Measurements from ENCODE around the gene B3GNT7. TPM values are rescaled to one million over a fixed set of nuclear protein-coding genes. Genes with fewer than 3 reads are reported as not detected.
"Not testable (repeated sequence)": the region's sequence is repeated elsewhere in the genome, so short reads cannot be mapped to it uniquely, and the experiment has no call there.

B3GNT7 gene
- total RNA-seq, 1 experiment from 2014 or later = 3.6 TPM

DNA sequence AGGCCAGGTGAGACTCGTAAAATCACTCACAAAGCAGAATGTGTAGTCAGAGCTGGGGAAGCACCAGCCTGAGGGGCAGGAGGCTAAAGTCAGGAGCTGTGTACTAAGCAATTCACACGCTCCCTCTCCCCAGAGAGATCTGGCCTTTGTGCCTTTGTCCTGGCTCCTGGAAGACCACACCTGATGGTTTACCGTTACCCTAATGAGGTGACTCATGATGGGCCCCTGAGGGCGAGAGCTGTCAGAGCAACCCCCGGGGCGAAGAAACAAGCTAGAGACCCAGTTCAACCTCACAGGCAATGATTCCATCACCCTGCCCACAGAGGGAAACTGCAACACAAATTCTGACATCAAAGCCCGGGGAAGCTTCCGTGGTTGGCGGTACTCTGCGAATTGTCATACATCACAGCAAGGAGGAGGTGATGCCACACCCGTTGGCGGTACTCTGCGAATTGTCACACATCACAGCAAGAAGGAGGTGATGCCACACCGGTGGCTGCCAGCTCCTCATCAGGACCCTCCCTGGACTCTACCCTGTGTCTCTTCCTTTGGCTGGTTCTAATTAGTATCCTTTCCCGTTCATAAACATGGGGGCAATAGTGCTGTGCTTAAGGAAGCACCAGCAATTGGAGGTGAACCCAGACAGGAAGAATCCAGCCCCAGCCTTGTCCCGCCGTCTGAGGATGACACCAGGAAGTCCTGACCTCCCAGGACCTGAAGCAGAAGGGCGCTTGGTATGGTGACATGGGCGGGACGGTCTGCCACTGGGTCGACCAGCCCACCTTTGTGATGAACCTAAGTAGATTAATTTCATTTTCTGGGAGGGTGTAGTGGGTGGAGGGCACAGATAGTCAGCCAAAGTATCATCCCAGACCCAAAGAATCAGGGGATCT is 30.5 kb downstream of the B3GNT7 start:
- no peak for DNase-seq (ENCODE audit: low spot score)

DNA sequence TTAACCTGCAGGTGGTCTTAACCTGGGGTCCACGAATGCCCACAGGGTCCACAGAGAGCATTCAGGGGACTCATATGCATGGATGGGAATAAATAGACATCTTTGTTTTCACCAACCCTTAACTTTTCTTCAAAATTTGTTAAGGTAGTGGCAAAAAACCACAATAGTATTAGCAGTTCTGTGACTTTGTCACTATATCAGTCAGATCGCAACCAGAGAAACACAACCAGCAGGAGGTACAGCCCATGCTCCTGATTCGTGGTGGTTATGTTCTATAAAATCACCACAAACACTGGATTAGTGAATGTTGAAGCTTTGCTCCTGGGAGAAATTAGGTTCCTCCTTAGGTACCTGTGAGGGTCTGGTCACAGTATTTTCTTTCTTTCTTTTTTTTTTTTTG is 31.6 kb downstream of the B3GNT7 start:
- DNase-seq (ENCODE audit: low spot score) = no peak

DNA sequence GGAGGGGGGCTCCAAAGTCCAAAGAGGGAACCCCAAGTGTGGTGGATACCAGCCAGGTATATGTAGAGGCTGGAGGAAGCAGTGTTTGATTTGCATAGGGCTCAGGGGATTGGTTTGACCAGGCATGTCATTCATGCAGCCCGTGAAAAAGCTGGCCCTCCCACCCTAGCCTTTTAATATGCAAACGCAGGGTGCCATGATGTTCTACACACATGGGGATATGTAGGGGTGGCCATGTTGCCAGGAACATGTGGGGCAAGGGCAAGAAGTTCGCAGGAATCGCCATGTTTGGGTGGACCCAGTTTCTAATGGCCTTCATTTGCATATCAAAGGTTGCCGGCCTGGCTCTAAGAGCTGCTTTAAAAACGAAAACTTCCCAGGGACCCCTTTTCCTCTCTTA is 33.6 kb downstream of the B3GNT7 start:
- DNase-seq (ENCODE audit: low spot score) = no peak

GRCh38 chr2:231429901-231430300 is 34.4 kb downstream of the B3GNT7 start:
- no peak for DNase-seq (ENCODE audit: low spot score)

- DNase-seq (ENCODE audit: low spot score) = not testable (repeated sequence)
These were observed 34.9 kb downstream of the B3GNT7 start for GRCh38 chr2:231430437-231430836.

DNA sequence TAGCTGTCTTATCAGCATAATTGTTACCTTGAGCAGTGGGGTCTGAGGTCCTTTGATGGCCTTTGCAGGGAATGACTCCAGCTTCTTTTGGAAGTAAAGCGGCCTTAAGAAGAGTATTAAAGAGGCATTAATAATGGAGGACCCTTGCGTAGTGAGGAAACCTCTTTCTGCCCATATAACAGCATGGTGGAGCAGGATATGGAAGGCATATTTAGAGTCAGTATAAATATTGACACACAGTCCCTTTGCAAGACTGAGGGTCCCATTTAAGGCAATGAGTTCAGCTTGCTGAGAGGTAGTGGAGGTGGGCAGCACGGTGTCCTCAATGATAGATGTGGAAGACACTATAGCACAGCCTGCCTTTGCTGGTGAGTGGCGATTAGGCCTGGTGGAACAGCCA is 36.1 kb downstream of the B3GNT7 start:
- no peak for DNase-seq (ENCODE audit: low spot score)

GRCh38 chr2:231433990-231434389 is 38.5 kb downstream of the B3GNT7 start:
- DNase-seq (ENCODE audit: low spot score) = no peak

GRCh38 chr2:231436957-231437356 is 41.4 kb downstream of the B3GNT7 start:
- no peak for DNase-seq (ENCODE audit: low spot score)

DNA sequence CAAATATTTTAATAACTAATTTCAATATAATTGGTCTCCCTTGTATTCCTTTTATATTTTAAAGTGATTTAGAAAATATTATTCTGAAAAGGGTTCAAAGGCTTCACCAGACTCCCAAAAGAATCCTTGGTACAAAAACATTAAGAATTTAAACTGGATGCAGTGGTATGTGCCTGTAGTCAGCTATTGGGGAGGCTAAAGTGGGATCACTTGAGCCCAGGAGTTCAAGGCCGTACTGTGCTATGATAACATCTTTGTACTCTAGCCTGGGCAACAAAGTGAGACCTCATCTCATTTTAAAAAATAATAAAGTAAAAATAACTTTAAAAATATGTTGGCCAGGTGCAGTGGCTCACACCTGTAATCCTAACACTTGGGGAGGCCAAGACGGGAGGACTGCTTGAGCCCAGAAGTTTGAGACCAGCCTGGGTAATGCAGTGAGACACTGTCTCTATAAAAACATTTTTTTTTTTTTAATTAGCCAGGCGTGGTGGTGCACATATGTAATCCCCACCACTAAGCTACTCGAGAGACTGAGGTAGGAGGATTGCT is 54.1 kb downstream of the B3GNT7 start:
- DNase-seq (ENCODE audit: low spot score) = no peak

GRCh38 chr2:231450548-231450989 is 55.1 kb downstream of the B3GNT7 start:
- no peak for DNase-seq (ENCODE audit: low spot score)

Small RNA genes lying within 50 kb of the gene (small RNA-seq; reads per million reads assigned to genes)
- gene MIR4777 = not detected

Other genes with a start within 250 kb of the B3GNT7 start
- 26.2 and 29.7 TPM in 2 replicates for gene ARMC9, start 197.1 kb upstream of the B3GNT7 start, total RNA-seq (2014; rRNA removed; shearing (Covaris generic))
- 227 and 245 TPM in 2 replicates for gene NCL, start 68.8 kb downstream of the B3GNT7 start, total RNA-seq (2014; rRNA removed; shearing (Covaris generic))
- not detected in 2 replicates for gene NMUR1, start 134.7 kb downstream of the B3GNT7 start, total RNA-seq (2014; rRNA removed; shearing (Covaris generic))
- gene TEX44, start 197.2 kb downstream of the B3GNT7 start, total RNA-seq (2014; rRNA removed; shearing (Covaris generic)) = not detected in 2 replicates